ENCODE measurements around the gene EIF3B.
"Not testable (repeated sequence)": the region's sequence is repeated elsewhere in the genome, so short reads cannot be mapped to it uniquely, and the experiment has no call there.

EIF3B gene

GRCh38 chr7:2354186-2354938 lies at the start of gene EIF3B:
Gene EIF3B (plus strand): TSS chr7:2354827. CDS start chr7:2354922, 95 bp downstream.
- DNase-seq (ENCODE audit: low read depth in 2 of 2): peak; percentile 93

GRCh38 chr7:2305258-2305657 lies 49.4 kb upstream of the EIF3B start:
- not testable (repeated sequence) for DNase-seq (ENCODE audit: low read depth in 2 of 2)

GRCh38 chr7:2306688-2307087 lies 47.9 kb upstream of the EIF3B start:
- DNase-seq (ENCODE audit: low read depth in 2 of 2): no peak

DNA sequence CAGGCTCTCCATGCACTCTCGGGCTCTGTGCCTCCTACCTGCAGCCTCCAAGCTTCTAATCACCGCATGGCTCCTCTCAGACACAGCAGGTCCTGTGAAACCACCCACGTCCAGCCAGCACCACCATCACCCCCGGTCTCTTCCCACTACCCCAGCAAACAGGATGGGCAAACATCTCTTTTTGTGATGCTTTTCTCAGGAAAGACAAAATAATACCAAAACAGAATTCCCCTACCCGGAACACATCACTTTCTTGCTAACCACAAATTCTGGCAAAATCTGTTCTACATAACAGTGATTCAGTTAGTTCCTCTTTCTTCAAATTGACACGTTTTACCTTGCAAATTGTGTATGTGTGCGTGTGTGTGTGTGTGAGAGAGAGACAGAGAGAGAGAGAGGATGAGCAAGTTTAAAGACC lies 46.9 kb upstream of the EIF3B start:
- DNase-seq (ENCODE audit: low read depth in 2 of 2): no peak

DNA sequence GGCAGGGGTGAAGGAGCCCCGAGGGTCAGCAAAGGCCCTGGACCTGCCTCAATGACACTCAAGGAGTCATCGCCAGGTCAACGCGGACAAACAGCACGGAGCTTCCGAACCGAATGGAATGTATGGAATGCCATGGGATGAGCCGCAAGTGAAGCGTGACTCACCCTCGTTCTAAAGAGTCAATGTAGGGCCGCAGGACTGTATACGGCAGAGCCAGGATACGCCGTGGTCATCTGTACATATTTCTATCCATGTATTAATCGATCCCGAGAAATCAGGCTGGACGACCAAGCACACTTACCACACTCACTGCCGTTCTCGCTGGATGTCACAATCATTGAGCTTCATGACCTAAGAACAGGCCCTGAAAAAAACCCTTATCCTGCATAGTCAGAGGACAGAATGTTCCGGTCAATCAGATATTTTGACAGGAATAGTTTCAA lies 44.7 kb upstream of the EIF3B start:
- DNase-seq (ENCODE audit: low read depth in 2 of 2): no peak

DNA sequence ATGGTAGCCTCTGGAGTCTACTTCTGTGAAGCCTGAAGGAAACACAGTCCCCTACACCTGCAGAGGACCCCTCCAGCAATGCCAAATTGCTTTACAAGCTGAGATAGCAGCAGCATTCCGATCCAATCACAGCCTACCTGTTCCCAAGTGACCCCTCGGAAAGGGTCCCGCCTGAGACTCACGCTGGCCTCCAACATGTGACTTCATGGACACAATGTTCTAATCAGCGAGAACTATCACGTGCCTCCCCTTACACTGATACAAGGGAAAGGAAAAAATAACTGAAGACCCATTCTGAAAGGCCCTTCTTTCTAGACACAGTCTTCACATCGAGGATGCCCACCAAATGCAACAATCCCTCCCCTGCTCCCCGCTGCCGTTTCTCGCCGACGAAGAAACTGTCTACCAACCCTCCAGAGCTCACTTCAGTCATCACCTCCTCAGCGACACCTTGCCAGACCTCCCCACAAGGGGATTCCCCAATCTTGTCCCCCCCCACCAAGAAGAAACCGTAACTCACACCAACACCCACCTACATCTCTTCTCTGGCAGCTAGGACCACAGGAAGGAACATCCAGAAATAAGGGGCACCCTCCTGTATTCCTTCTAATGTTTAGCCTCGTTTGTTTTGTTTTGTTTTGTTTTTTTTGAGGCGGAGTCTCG lies 42.2 kb upstream of the EIF3B start:
- DNase-seq (ENCODE audit: low read depth in 2 of 2): no peak

- DNase-seq (ENCODE audit: low read depth in 2 of 2): no peak
Observed at GRCh38 chr7:2313450-2314208, 41.0 kb upstream of the EIF3B start.

GRCh38 chr7:2314209-2314955 lies 40.2 kb upstream of the EIF3B start, which contains the start of gene SNX8:
Gene SNX8 (minus strand): TSS chr7:2314441. CDS start chr7:2314421, 20 bp downstream.
- peak; percentile 56 to 58 for DNase-seq (ENCODE audit: low read depth in 2 of 2)

GRCh38 chr7:2314956-2315530 lies 39.6 kb upstream of the EIF3B start:
- not testable (repeated sequence) for DNase-seq (ENCODE audit: low read depth in 2 of 2)

GRCh38 chr7:2315787-2316186 lies 38.8 kb upstream of the EIF3B start:
- DNase-seq (ENCODE audit: low read depth in 2 of 2): no peak

GRCh38 chr7:2316578-2316977 lies 38.0 kb upstream of the EIF3B start:
- no peak for DNase-seq (ENCODE audit: low read depth in 2 of 2)

DNA sequence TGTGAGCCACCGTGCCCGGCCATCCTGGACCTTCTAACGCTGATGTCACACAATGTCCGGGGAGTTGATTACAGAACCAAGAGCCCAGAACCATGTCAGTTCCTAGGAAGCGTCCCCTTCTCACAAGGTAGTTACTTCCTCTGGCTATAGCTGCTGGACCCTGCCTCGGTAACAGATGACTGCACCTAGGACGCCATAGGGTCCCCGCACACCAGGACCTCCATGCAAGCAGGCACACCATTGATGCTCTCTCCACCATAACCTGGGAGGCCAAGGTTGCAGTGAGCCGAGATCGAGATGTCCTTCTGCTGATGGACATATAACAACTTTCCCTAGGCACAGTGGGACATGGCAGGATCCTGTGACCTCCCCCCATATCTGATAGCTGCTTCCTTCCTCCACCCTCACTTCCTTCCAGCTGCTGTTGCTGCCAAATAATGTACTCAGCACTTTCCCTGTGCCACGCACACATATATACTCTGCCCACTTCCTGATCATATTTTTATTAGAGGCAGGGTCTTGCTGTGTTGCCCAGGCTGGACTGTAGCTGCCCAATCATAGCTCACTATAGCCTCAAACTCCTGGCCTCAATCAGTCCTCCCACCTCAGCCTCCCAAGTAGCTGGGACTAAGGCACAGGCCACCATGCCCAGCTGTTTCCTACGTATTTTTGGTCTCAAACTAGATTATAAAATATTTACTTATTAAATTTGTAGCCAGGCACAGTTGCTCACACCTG lies 36.9 kb upstream of the EIF3B start:
- DNase-seq (ENCODE audit: low read depth in 2 of 2): no peak

DNA sequence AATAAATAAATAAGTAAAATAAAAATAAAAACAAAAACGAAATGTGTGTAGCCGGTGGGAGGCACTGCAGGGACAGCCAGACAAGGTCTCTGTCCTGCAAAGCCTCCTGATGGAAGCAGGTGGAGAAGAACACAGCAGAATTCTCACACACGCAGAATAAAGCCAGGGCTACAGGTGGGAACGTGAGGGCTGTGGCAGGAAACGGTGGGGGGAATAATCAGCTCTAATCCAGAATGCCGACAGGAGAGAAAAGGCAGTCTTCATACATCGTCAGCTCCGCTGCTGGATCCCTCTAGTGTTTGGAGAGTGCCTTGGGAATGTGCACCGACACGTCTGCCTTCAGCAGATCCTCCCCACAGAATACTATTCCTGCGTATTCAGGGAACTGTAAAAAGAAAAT lies 33.6 kb upstream of the EIF3B start:
- DNase-seq (ENCODE audit: low read depth in 2 of 2): no peak

DNA sequence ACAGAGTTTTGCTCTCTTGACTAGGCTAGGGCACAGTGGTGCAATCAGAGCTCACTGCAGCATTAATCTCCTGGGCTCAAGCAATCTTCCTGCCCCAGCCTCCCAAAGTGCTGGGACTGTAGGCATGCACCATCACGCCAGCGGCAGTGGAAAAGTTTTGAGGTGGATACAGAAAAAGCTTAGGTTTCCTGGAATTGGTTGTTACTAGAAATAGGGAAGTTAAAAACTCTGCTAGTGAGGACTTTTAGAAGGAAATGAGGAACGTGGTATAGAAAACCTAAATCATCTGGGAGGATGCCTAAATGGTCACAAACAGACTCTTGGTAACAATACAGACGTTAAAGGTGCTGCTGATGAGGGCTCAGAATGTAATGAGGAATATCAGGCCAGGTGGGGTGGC lies 29.5 kb upstream of the EIF3B start:
- DNase-seq (ENCODE audit: low read depth in 2 of 2): no peak

GRCh38 chr7:2326951-2327350 lies 27.7 kb upstream of the EIF3B start:
- DNase-seq (ENCODE audit: low read depth in 2 of 2): no peak

DNA sequence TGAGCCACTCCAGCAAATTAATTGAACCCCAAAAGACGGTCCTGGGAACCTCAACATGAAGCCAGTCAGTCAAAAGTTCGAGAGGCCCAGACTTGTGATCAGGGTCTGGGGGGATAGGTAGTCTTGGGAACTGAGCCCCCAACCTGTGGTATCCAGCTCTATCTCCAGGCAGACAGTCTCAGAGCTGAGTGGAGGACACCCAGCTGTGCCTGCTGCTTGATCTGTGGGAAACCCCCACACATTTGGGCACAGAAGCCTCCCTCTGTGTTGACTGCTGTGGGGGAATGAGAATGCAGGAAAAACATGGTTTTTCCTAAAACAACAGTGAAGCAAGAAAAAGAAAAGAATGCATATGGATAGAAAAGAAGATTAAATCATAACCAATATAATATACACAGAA lies 24.1 kb upstream of the EIF3B start:
- DNase-seq (ENCODE audit: low read depth in 2 of 2): no peak

DNA sequence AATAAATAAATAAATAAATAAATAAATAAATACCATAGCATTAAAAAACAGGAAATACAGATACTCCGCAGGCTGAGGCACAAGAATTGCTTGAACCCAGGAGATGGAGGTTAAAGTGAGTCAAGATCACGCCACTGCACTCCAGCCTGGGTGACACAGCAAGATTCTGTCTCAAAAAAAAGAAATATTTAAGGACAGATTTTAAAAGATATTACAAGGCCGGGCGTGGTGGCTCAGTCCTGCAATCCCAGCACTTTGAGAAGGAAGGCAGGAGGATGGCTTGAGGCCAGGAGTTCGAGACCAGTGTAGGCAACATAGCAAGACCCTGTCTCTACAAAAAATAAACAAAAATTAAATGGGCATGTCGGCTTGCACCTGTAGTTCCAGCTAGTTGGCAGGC lies 22.9 kb upstream of the EIF3B start:
- no peak for DNase-seq (ENCODE audit: low read depth in 2 of 2)

- not testable (repeated sequence) for DNase-seq (ENCODE audit: low read depth in 2 of 2)
Observed at GRCh38 chr7:2332606-2333231, 21.9 kb upstream of the EIF3B start.

DNA sequence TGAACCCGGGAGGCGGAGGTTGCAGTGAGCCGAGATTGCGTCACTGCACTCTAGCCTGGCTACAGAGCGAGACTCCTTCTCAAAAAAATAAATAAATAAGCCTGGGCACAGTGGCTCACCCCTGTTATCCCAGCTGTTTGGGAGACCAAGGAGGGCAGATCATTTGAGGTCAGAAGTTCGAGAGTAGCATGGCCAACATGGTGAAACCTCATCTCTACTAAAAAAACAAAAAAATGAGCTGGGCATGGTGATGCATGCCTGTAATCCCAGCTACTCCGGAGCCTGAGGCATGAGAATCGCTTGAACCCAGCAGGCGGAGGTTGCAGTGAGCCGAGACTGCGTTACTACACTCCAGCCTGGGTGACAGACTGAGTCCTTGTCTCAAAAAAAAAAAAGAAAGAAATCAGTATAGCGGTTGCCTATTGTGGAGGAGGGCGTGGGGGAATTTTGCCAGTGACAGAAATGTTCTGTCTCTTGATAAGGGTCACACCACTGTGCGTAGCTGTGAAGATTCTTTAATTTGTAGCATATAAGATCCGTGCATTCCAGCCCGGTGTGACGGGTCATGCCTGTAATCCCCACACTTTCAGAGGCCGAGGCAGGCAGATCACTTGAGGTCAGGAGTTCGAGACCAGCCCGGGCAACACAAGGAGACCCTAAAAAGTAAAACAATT lies 17.9 kb upstream of the EIF3B start:
- DNase-seq (ENCODE audit: low read depth in 2 of 2): no peak
